Measurements from ENCODE around the gene MRPS18A.

The MRPS18A gene

DNA sequence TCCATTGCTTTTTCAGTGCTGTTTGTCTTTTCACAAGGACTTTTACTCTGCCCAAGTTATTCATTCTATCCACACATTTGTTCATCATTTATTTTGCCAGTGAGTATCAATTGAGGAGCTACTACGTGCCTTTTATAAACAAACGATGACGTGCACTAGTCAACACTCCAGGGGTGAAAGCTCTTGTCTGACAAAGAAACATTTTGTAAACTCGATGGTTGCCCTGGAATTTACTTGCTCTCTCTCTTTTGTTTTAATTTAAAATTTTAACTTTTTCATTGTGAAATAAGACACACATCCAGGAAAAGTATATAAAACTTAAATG is 8.3 kb upstream of the MRPS18A start:
- no peak overlapping the region for H2AK5ac ChIP-seq (ENCODE audit: low read length, severe bottlenecking)
- no peak overlapping the region for H3K27ac ChIP-seq (ENCODE audit: low read length, poor library complexity, severe bottlenecking)
- H3K9ac ChIP-seq (ENCODE audit: low read length) = no peak overlapping the region
- no peak overlapping the region for H2BK15ac ChIP-seq (ENCODE audit: low read depth, poor library complexity, severe bottlenecking)
- no peak overlapping the region for H3K18ac ChIP-seq (ENCODE audit: low read depth in 1 of 2, low read length in 2 of 2)
- H4K8ac ChIP-seq (ENCODE audit: low read length) = no peak overlapping the region
- no peaks in the 10 kb centered on the region for H3K9me3 ChIP-seq (ENCODE audit: control insufficient read depth, low read length)
- H3K4me3 ChIP-seq (ENCODE audit: insufficient read depth in 1 of 2, low read depth in 1 of 2, low read length in 2 of 2) = no peak overlapping the region
- no peak overlapping the region for H2BK120ac ChIP-seq (ENCODE audit: low read depth, low read length)
- no peak overlapping the region for H4K91ac ChIP-seq (ENCODE audit: low read length)
- H3K27me3 ChIP-seq (ENCODE audit: control insufficient read depth in 1 of 2, insufficient read depth in 1 of 2, low read length in 2 of 2) = no peaks in the 10 kb centered on the region
- no peak overlapping the region for H2BK12ac ChIP-seq (ENCODE audit: low read length in 2 of 2)
- H3K23ac ChIP-seq (ENCODE audit: low read length in 2 of 2) = no peak overlapping the region
- H3K4ac ChIP-seq (ENCODE audit: low read depth in 1 of 2, low read length in 2 of 2) = no peak overlapping the region
- 82% methylated on average over 3 of the region's 4 CpGs for WGBS
- no peak overlapping the region for H3K4me2 ChIP-seq (ENCODE audit: low read length, poor library complexity, severe bottlenecking)
- peaks cover 17% of the 10 kb centered on the region for H3K4me1 ChIP-seq (ENCODE audit: control insufficient read depth, insufficient read depth, low read depth, low read length)
- no peak for DNase-seq
- H2AFZ ChIP-seq (ENCODE audit: low read depth, low read length) = no peak overlapping the region
- no peaks in the 10 kb centered on the region for H3K79me1 ChIP-seq (replicated peaks; ENCODE audit: low read length, poor library complexity, severe bottlenecking)
- H2BK5ac ChIP-seq (ENCODE audit: low read depth, low read length, poor library complexity, severe bottlenecking) = no peak overlapping the region
- no peaks in the 10 kb centered on the region for H3K36me3 ChIP-seq (ENCODE audit: control insufficient read depth in 1 of 2, insufficient read depth in 2 of 2, low read depth in 1 of 2, low read length in 2 of 2)
- H3K14ac ChIP-seq (ENCODE audit: low read length in 2 of 2) = no peak overlapping the region

DNA sequence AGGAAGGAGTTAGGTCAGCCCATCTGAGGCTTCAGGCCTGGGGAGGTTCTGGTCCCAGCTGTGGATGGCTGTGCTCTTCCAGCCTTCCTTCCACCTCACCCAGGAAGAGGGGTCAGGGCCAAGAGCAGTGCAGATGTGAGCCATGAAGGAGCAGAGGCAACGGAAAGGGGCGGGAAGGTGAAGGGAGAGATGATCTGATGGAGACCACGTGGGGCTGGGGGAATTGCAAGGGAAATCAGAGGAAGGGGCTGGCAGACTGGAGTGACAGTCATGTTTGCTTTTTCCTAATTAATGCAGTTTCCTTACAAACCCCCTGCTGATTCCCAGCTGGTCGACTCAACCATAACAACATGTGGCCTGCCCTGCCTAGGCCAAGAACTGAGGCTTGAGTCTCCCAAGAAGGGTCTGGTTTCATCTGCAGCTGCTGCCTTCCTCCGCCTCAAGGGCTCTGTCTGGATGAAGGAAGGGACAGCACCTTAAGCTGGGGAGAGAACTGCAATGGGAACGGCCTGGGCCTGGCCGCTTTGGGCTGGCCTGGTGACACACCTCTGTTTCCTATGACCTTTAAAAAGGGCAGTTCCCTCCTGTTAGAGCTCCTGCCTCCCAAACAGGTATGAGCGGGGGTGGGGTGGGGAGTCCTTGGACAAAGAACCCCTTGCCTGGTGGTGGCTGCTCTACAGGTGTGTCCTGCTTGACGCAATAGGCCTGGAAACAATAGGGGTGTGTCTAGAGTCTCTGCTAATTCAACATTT is 7.8 kb upstream of the MRPS18A start:
- Histone ChIP-seq H2BK12ac (ENCODE audit: low read length in 2 of 2) (no peak overlapping the region), H3K14ac (ENCODE audit: low read length in 2 of 2) (no peak overlapping the region), H3K27me3 (ENCODE audit: control insufficient read depth in 1 of 2, insufficient read depth in 1 of 2, low read length in 2 of 2) (no peaks in the 10 kb centered on the region), H3K9me3 (ENCODE audit: control insufficient read depth, low read length) (no peaks in the 10 kb centered on the region), H3K4ac (ENCODE audit: low read depth in 1 of 2, low read length in 2 of 2) (no peak overlapping the region), H3K18ac (ENCODE audit: low read depth in 1 of 2, low read length in 2 of 2) (peak overlapping the region in 1 of 2 experiments; percentile 28), H3K79me1 (replicated peaks; ENCODE audit: low read length, poor library complexity, severe bottlenecking) (no peaks in the 10 kb centered on the region), H2AK5ac (ENCODE audit: low read length, severe bottlenecking) (no peak overlapping the region), H3K4me3 (ENCODE audit: insufficient read depth in 1 of 2, low read depth in 1 of 2, low read length in 2 of 2) (no peak overlapping the region), H3K36me3 (ENCODE audit: control insufficient read depth in 1 of 2, insufficient read depth in 2 of 2, low read depth in 1 of 2, low read length in 2 of 2) (no peaks in the 10 kb centered on the region), H2BK15ac (ENCODE audit: low read depth, poor library complexity, severe bottlenecking) (no peak overlapping the region), H2BK5ac (ENCODE audit: low read depth, low read length, poor library complexity, severe bottlenecking) (no peak overlapping the region), H3K4me2 (ENCODE audit: low read length, poor library complexity, severe bottlenecking) (no peak overlapping the region), H2AFZ (ENCODE audit: low read depth, low read length) (no peak overlapping the region), H3K9ac (ENCODE audit: low read length) (no peak overlapping the region), H4K91ac (ENCODE audit: low read length) (no peak overlapping the region), H3K27ac (ENCODE audit: low read length, poor library complexity, severe bottlenecking) (no peak overlapping the region), H4K8ac (ENCODE audit: low read length) (no peak overlapping the region), H2BK120ac (ENCODE audit: low read depth, low read length) (no peak overlapping the region), H3K23ac (ENCODE audit: low read length in 2 of 2) (no peak overlapping the region), H3K4me1 (ENCODE audit: control insufficient read depth, insufficient read depth, low read depth, low read length) (peaks cover 17% of the 10 kb centered on the region)
- DNase-seq = no peak
- WGBS = 49% methylated on average over 7 of the region's 9 CpGs

DNA sequence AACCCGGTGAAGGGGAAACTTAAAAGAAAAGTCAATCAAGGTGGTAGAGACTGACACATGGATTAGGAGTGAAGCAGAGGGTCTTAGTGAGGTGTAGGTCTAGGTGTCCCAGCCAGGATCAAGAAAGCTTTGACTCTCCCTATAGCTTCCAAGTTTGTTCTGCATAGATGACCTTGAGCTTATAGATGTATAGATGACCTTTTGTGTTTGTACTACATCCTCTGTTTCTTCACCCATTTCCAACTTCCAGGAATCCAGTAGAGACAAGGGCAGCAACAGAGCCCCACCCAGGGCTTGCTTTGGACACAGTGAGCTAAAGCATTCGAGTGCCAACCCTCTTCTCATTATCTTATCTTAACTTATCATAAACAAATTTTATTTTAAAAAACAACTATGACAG is 1.8 kb upstream of the MRPS18A start:
- Histone ChIP-seq H3K79me1 (replicated peaks; ENCODE audit: low read length, poor library complexity, severe bottlenecking) (peaks cover 9% of the 10 kb centered on the region), H2BK5ac (ENCODE audit: low read depth, low read length, poor library complexity, severe bottlenecking) (no peak overlapping the region), H3K4me3 (ENCODE audit: insufficient read depth in 1 of 2, low read depth in 1 of 2, low read length in 2 of 2) (no peak overlapping the region), H3K4ac (ENCODE audit: low read depth in 1 of 2, low read length in 2 of 2) (no peak overlapping the region), H2BK120ac (ENCODE audit: low read depth, low read length) (no peak overlapping the region), H4K91ac (ENCODE audit: low read length) (no peak overlapping the region), H3K27me3 (ENCODE audit: control insufficient read depth in 1 of 2, insufficient read depth in 1 of 2, low read length in 2 of 2) (no peaks in the 10 kb centered on the region), H3K4me1 (ENCODE audit: control insufficient read depth, insufficient read depth, low read depth, low read length) (no peaks in the 10 kb centered on the region), H3K9me3 (ENCODE audit: control insufficient read depth, low read length) (no peaks in the 10 kb centered on the region), H3K18ac (ENCODE audit: low read depth in 1 of 2, low read length in 2 of 2) (no peak overlapping the region), H3K4me2 (ENCODE audit: low read length, poor library complexity, severe bottlenecking) (no peak overlapping the region), H2BK12ac (ENCODE audit: low read length in 2 of 2) (peak overlapping the region in 1 of 2 experiments; percentile 15), H3K9ac (ENCODE audit: low read length) (no peak overlapping the region), H3K27ac (ENCODE audit: low read length, poor library complexity, severe bottlenecking) (no peak overlapping the region), H2BK15ac (ENCODE audit: low read depth, poor library complexity, severe bottlenecking) (no peak overlapping the region), H2AFZ (ENCODE audit: low read depth, low read length) (no peak overlapping the region), H3K23ac (ENCODE audit: low read length in 2 of 2) (no peak overlapping the region), H3K36me3 (ENCODE audit: control insufficient read depth in 1 of 2, insufficient read depth in 2 of 2, low read depth in 1 of 2, low read length in 2 of 2) (no peaks in the 10 kb centered on the region), H3K14ac (ENCODE audit: low read length in 2 of 2) (no peak overlapping the region), H4K8ac (ENCODE audit: low read length) (no peak overlapping the region), H2AK5ac (ENCODE audit: low read length, severe bottlenecking) (no peak overlapping the region)
- DNase-seq = no peak
- 77% methylated on average over 2 of the region's 2 CpGs for WGBS

DNA sequence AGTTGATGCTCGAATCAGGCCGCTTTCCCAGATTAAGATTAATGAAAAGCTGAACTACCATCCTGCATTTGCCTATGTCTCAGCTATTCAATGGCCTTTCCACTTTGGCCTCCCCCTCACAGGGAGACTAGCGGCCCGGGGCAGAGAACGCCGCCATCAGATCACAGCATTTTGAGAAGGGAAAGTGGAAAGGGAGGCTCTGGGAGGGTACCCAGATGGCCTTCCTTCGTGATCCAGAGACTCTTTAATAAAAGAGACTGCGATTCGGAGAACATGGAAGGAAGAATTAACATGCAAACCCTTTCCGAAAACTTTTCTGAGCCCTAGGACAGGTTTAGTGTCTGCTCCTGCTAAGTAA is 533 bp downstream of the MRPS18A start:
- Histone ChIP-seq H3K9ac (ENCODE audit: low read length) (peak overlapping the region; percentile 97), H3K4me1 (ENCODE audit: control insufficient read depth, insufficient read depth, low read depth, low read length) (no peaks in the 10 kb centered on the region), H4K8ac (ENCODE audit: low read length) (peak overlapping the region; percentile 74), H3K79me1 (replicated peaks; ENCODE audit: low read length, poor library complexity, severe bottlenecking) (peaks cover 18% of the 10 kb centered on the region), H3K27ac (ENCODE audit: low read length, poor library complexity, severe bottlenecking) (peak overlapping the region; percentile 44), H2AFZ (ENCODE audit: low read depth, low read length) (no peak overlapping the region), H3K18ac (ENCODE audit: low read depth in 1 of 2, low read length in 2 of 2) (no peak overlapping the region), H3K27me3 (ENCODE audit: control insufficient read depth in 1 of 2, insufficient read depth in 1 of 2, low read length in 2 of 2) (no peaks in the 10 kb centered on the region), H2BK12ac (ENCODE audit: low read length in 2 of 2) (no peak overlapping the region), H3K14ac (ENCODE audit: low read length in 2 of 2) (no peak overlapping the region), H2AK5ac (ENCODE audit: low read length, severe bottlenecking) (no peak overlapping the region), H4K91ac (ENCODE audit: low read length) (no peak overlapping the region), H2BK5ac (ENCODE audit: low read depth, low read length, poor library complexity, severe bottlenecking) (no peak overlapping the region), H3K9me3 (ENCODE audit: control insufficient read depth, low read length) (no peaks in the 10 kb centered on the region), H2BK120ac (ENCODE audit: low read depth, low read length) (peak overlapping the region; percentile 2), H3K4me2 (ENCODE audit: low read length, poor library complexity, severe bottlenecking) (peak overlapping the region; percentile 92), H3K4me3 (ENCODE audit: insufficient read depth in 1 of 2, low read depth in 1 of 2, low read length in 2 of 2) (peak overlapping the region; percentile 76 to 98), H3K23ac (ENCODE audit: low read length in 2 of 2) (peak overlapping the region in 1 of 2 experiments; percentile 11), H2BK15ac (ENCODE audit: low read depth, poor library complexity, severe bottlenecking) (no peak overlapping the region), H3K36me3 (ENCODE audit: control insufficient read depth in 1 of 2, insufficient read depth in 2 of 2, low read depth in 1 of 2, low read length in 2 of 2) (peaks cover 0 to 4% of the 10 kb centered on the region in 2 experiments), H3K4ac (ENCODE audit: low read depth in 1 of 2, low read length in 2 of 2) (peak overlapping the region; percentile 39 to 65)
- 11% methylated on average over 10 of the region's 10 CpGs for WGBS
- DNase-seq = no peak
